HG02759 (cell line): ENCODE data around the gene MSRB3.

Experiments
- ATAC-seq: cut with Tn5 transposase; IDR thresholded peaks from one replicate; pipeline ENCODE4 v1.9.1; 2021; ENCODE audit warnings: mild to moderate bottlenecking, moderate library complexity; ENCODE audit not compliant: unreplicated experiment

The MSRB3 gene

DNA sequence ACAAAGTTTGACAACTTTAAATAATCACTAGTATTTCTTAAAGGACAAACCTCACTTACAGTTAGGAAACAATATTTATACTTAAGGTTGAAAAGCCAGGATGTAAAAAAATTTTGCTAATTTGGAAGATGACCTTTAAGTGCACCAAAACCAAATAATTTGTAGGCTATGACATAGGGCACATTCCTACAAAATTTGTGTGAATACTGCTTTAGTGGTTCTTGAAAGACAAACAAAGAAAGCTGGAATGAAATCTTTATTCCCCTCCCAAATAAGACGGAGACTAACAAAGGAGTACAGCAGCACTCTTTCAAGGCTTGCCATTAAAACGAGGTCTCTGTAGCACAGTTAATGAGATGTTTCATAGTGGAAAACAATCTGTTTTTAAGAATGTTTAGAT is 45.6 kb downstream of the MSRB3 start:
- no peak for ATAC-seq

DNA sequence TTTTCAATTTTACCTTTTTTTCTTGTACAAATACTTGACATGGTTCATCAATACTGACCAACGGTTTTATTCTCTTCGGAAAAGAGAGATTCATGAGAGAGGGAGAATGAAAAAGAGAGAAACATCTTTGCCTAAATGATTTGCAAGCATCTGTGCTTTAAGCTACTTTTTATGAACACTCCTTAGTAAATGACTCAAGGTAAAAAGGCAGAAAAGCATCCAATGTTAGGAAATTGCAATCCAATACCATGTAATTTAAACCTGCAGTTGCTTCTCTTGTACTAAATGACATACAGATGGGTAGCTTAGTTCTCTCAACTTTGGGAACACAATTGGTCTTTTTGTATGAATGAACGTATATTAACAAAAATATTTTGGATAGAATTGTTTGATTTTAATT is 46.1 kb downstream of the MSRB3 start:
- ATAC-seq, result no peak

DNA sequence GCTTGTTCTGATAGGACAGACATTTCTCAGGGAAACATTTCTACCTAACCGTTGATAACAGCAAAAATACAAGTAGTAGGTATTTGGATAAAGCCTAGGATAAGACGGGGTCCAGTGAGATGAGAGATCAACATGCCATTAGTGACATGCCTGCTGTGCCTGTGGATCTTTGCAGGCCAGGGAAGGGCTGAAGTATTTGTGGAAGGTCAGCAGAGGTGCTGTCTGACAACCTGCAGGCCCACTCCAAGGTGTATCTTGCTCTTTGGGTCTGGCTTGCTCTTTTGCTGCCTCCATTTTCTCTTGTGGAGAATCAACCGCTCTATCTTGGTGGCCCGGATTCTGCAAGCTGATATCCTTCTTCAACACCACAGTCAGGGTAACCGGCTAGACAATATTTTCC is 46.7 kb downstream of the MSRB3 start:
- no peak for ATAC-seq

DNA sequence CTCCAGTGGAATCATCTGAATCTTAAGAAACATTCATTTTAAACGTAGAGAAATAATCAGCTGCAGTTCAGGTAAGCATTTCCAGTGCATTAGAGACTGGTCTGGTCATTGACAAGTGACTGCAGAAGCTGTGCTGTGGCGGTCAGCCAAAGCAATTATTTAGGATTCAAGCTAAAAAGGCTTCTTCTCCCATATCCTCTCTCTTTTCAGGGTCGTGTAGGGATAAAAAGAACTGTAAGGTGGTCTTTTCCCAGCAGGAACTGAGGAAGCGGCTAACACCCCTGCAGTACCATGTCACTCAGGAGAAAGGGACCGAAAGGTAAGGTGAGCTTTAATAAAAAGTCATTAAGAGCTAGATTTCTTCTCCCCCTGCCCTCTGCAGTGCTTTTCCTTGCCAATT is 48.1 kb downstream of the MSRB3 start:
- no peak for ATAC-seq

DNA sequence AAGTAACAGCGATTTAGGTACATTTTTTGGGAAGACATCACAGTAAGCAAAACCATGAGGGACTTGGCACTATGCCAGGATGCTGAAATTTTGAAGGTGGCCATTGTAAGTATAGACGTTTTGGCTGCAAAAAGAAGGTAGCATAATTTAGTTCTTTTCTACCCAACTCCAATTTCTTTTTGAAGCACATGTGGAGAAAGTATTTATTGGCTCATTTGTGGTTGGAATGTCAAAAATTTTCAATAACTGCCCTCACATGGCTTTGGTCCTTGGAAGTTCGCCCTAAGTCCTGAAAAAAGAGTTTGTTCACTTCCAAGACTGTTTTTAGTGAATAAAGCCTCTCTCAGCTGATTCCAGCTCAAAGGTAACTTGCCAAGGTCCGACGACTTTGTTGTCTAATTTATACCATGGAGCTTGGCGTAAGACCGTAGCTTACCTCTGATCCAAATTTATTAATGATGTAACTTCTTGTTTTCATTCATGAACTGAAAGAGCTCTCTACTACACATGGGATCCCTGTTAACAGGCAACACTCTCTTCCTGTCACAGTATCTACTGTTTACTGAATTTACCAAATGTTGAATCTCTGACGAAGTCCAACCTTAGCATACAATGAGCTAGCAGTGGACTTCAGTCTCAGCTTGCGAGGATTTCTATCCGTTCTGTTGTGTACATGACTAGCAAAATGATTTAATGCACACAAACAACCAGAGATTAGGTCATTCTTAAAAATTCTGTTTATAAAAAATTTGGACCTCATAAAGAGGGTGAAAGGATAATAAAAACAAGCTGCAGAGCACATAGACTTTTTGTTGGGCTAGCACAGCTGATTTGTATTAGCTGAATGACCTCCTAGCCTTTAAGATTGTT is 49.0 kb downstream of the MSRB3 start:
- no peak for ATAC-seq

DNA sequence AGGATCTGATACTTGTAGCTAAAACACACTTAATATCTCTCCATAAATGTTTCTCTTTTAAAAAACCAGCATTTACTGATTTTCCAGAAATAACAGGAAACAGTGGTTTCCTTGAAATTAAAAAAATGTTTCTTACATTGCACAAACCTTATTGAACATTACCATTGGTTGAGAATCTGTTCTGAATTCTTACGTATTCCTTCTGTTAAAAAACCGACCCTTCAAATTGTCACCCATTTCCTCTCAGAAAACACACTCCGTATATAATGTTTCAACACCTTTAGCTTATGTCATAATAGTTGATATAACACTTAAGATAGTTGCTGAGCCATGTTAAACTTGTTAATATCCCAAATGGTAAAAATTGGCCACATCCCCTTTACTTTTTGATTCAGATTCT is 51.2 kb downstream of the MSRB3 start:
- no peak for ATAC-seq

DNA sequence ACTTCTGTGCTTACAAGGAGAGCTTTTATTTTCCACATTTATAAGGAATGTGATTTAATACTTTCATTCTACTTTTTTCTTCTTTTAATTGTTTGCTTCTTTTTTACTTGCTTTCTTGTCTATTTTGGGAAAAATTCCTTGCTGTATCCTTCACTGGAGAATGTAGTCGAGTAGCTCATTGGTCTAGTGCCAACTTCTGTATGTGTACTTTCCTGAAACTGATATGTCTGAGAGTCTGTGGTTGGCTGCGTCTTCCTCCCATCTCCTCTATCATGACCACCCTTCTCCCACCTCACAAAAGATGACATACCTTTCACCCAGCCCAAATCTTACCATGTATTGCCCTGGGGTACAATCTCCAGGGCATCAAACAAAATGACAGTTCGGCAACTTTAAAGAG is 51.8 kb downstream of the MSRB3 start:
- no peak for ATAC-seq

DNA sequence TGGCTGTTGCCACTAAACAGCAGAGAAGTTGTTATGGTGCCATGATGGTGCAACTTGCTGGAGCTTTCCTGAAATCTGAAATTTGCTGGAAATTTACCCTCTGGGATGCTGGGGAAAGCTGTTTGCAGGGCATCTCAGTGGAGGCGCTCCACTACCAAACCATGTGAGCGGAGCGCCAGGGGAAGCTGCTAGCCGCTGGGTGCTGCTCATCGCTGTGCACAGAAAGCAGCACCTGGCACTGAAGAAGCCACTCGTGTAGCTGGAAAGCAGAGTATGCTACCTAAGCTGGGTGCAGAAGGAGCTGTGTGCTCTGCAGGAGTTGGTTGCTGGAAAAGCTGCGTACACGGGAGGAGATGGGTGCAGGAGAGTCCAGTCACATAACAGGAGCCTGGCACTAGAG is 53.0 kb downstream of the MSRB3 start:
- ATAC-seq, result no peak

DNA sequence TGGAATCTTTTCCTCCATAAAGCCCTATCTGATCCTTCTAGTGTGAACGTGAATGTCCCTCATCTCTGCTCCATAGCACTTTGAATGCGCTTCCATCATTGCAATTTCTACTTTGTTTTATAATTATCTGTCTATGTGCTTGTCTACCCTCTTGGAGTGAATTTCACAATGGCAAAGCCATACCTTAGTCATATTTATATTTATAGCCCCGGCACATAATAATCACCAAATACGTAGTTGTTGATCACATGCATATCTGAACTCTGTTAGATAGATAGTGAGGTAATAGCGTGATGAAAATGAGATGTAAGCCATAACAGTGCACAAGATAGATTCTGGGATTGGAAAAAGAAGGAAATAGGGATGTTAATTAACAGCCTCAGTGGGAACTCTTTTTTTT is 55.2 kb downstream of the MSRB3 start:
- no peak for ATAC-seq

DNA sequence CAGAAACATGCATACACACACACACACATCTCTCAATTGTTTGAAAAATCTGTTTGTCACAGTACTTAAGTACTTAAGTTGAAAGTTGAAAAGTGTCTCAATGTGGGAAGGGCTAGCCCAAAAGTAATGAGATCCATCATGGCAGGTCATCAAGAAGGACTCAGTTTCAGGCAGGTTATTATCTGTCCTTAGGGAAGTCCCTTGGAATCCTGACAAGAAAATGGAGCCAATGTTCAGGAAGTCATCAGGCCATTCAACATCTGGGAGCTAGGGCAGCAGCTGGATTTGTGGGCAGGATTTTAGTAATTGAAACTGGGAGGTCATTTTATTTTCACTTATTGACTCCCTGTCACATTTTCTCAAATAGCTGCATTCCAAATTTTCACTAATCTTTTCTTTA is 56.0 kb downstream of the MSRB3 start:
- ATAC-seq, result no peak

DNA sequence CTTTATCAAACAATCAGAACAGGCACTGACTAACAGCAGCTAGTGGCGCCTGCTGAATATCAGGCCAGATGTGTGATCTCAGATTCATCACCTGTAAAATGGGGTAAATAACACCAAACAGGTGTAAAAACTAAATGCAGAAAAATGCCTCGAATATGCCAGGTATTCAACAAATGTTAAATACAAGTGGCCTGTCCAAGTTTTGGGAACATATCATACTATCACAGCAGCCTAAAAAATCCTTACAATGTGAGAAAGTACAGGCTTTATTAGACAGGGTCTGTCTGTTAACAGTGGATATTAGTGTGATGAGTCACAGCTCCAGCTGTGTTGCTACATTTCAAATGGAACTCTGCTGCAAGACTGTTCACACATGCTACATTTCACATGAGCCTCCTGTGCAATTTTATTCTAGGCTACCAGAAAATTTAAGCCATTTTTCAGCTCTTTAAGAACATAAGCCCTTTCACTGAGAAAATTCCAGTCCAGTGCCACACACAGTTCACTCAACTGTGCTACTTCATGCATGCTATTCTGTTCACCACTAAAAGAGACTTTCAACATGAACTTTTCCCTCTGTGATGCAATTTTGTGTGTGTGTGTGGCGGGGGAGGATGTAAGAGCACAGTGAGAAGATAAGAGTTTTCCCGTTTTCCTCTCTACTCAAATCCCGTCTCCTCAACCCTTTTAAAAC is 56.7 kb downstream of the MSRB3 start:
- ATAC-seq, result no peak

DNA sequence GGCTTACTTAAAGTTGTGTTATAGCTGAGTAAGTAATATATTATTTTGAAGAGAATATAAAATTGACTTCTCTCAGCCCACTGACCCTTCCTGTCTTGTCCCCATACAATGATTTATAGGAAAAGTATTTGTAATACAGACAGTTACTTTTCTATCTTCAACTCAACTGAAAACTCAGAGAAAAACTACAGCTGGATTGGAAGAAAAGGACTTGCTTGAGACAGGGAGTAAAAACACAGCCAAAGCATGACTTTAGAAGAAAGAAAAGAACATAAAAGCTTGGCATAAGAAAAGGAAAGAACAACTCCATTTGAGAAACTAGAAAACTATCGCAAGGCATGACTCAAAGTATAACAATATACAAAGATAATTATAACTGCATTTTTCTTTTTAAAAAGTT is 57.5 kb downstream of the MSRB3 start:
- ATAC-seq, result no peak

DNA sequence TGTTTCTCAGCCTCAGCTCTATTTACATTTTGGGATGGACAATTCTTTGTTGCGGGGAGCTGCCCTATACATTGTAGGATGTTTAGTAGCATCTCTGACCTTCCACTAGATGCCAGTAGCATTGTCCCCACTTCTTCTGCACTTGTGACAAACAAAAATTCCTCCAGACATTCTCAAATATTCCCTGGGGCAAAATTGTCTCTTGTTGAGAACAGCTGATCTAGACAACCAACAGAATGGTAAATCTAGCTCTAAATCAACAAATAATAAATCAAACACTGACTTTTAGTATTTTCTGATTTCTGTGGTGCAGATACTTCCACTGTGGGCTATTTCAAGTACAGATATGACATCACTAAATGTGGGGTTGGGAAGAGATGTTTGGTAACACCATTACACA is 60.7 kb downstream of the MSRB3 start:
- ATAC-seq, result no peak

DNA sequence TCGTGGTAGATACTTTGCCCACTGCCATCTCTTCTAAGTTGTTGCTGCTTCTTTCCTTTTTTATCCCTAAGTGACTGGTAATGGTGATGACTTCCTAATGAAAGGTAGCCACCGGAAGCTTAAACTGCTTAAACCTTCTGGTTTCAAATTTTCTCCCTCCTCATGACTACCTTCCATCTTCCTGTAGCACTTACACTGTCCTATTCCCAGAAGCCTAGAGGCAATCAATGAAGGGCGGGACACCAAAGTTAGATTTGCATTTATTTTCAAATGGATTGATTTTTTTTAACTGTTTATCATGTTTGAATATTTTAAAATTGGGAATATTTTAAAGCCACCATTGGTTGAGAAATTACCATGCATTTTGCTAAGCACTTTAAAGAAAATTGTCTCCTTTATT is 64.7 kb downstream of the MSRB3 start:
- ATAC-seq, result no peak

DNA sequence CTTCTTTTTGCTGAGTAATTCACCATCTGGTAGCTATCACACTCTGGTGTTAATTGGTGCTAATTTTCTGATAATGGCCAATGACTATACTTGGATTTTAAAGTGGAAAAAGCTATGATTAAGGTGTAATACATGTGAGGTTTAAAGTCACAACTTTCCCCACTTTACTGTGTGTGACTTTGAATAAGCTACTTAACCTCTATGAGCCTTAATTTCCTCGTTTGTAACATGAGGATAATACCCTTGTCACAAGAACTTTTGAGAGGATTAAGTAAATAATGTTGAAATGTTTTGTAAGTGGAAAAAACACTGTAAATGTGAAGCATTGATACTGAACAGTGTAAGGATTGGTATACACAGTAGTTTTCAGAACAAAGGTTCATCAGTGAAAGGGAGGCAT is 65.3 kb downstream of the MSRB3 start:
- no peak for ATAC-seq

DNA sequence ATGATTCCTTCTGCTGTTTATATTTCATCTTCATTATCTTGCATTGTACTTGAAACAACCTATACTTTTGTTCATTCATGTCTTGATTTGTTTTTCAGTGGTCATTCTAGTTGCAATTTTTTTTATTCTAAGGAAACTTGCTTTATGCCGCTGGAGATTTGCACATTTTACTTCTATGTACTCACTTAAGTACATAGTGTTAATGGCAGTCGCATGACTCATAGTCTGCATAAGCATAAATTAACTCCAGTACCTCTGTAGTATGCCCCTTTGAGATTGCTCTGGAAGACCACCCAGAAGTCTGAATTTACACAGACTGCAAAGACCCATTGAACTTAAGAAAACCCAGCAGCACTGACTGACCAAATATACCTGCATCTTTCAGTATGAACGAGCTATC is 77.0 kb downstream of the MSRB3 start:
- ATAC-seq, result no peak

DNA sequence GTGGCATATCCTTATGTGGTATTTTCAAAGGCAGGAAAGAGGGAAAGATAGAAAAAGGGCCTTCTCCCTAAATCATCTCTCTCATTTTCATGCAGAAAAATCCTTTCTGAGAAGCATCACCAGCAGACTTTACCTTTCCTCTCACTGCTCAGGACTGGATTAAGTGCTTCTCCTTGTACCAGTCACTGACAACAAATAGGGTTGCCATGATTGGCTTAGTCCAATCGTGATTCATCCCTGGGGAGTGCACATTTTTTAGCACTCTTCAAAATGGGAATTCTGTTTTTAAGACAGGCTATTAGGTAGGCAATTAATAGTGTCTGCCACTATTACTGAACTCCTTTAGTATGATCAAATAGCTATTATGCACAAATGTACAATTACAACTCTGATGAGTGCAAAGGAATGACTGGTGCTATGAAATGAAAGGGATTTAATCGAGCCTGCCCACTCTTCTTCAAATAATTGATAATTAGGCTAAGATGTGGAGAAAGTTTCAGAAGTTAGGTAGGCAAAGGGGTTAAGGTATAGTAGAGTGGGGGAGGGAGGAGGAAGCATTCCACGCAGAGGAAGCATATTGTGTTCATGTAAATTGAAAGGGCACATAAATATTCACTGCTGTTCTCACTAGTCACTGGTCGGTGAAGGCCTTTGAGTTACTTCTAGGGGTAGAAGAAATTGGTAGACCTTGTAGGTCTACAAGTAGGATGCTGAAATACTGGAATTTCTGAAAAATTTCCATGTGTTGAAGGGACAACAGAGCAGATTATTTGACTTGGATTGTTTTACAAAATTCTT is 84.0 kb downstream of the MSRB3 start:
- no peak for ATAC-seq

DNA sequence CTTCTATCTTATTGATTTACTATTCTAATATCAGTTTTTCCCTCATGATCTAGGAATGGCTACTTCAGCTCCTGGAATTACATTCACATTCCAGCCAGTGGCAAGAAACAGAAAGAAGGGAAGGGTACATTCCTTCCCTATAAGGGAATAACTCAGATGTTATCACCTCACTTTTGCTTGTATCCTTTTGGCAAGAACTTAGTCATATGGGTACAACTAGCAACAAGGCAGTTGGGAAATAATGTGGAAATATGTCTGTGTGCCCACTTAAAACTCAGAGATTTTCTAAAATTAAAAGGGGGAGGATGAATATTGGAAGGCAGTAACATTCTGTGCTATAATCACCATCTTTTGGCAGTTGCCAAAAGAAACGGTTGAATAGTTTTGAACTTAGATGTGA is 85.6 kb downstream of the MSRB3 start:
- no peak for ATAC-seq

DNA sequence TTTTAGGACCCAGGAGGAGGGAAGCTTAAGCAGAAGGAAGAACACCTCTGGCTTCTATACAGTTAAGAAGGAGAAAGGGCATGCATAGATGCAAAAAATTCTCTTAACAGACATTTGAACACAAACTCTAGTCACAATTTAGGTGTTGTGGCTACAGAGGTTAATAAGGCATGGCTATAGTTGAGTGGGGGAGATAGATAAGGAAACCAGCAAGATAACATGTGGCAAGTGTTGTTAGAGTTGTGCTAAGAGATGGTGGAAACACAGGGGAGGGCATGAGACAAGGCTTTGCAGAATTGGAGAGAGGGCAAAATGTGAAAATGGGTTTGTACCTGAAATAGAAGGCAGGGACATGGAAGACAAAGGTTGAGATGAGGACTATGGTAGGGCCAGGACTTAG is 88.9 kb downstream of the MSRB3 start:
- ATAC-seq, result no peak

DNA sequence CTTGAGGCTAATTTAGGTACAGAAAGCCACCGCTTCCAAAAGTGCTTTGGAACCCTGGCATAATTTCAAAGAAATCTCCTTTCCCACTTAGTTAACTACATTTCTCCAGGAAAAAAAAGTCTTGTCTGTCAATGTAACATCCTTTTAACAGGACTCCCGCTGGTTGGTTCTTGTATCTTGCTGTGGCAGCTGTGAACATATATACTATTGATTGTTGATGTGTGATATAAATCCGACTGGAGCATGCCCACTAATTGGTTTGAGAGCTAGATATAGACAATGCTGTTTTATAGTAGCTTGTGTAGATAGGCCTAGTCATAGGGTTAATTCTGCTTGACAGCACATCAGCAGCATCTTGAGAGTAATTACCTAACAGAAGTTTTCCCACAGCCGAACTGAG is 89.6 kb downstream of the MSRB3 start:
- ATAC-seq, result no peak

DNA sequence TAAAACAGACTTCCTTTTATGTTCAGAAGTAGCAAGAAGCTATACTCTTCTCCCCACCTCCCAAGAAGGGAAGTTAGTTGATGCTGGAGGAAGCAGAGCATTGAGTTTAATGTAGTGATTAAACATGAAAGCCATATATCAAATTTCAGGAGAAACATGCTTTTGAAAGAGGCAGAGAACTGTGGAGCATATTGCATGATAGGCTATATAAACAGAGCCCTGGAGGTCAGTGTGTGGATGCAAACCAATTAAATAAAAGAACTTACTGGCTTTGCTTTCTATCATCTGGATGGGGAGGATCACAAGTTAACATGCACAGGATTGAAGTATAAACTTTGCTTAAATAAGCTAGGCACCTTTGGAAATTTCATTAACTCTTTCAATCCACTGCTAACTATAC is 94.1 kb downstream of the MSRB3 start:
- no peak for ATAC-seq

DNA sequence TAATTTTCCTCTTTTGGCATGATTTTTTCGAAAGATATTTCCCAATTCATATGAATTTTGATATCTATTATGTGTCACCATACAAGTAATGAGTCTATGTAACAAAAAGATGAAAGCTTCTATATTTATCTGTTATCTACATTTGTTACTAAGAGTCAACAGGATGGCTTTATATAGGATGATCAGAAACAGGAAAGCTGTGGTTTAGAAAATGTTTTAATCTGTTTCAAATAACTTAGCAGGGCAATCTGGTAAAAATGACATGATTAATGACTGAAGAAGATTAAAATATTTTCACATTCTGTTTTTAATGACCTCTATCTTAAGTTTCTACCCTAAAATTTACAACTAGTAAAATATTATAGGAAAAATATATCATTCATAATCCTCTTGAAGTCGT is 105.8 kb downstream of the MSRB3 start:
- no peak for ATAC-seq
